ENCODE measurements around the gene KCNE3. TPM values are rescaled to one million over a fixed set of nuclear protein-coding genes. Genes with fewer than 3 reads are reported as not detected.

KCNE3 gene
- total and polyA plus RNA-seq, 11 donors, result 1.3 to 9.5 (median 2.3) TPM

GRCh38 chr11:74476536-74476935 lies 9.2 kb upstream of the KCNE3 start:
- intact Hi-C loops (cut with DNase I), result no loop called here
- Histone ChIP-seq H3K4me3 (no peak overlapping the region), H3K36me3 (no peaks in the 10 kb centered on the region), H3K27ac (no peak overlapping the region), H3K4me1 (peaks cover 0 to 13% (median 0%) of the 10 kb centered on the region in 12 donors), H3K27me3 (no peaks in the 10 kb centered on the region), H3K9me3 (no peaks in the 10 kb centered on the region)
- TF ChIP-seq, protein P1, sequence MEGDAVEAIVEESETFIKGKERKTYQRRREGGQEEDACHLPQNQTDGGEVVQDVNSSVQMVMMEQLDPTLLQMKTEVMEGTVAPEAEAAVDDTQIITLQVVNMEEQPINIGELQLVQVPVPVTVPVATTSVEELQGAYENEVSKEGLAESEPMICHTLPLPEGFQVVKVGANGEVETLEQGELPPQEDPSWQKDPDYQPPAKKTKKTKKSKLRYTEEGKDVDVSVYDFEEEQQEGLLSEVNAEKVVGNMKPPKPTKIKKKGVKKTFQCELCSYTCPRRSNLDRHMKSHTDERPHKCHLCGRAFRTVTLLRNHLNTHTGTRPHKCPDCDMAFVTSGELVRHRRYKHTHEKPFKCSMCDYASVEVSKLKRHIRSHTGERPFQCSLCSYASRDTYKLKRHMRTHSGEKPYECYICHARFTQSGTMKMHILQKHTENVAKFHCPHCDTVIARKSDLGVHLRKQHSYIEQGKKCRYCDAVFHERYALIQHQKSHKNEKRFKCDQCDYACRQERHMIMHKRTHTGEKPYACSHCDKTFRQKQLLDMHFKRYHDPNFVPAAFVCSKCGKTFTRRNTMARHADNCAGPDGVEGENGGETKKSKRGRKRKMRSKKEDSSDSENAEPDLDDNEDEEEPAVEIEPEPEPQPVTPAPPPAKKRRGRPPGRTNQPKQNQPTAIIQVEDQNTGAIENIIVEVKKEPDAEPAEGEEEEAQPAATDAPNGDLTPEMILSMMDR (IDR thresholded peaks at IDR 0.05), result no peak
- no peak for TF ChIP-seq POLR2A (IDR thresholded peaks at IDR 0.05)
- DNase-seq, result no peak
- no peak for ATAC-seq
- 76 to 88% (median 87%) methylated on average over 2 of the region's 2 CpGs for WGBS, 4 donors

DNA sequence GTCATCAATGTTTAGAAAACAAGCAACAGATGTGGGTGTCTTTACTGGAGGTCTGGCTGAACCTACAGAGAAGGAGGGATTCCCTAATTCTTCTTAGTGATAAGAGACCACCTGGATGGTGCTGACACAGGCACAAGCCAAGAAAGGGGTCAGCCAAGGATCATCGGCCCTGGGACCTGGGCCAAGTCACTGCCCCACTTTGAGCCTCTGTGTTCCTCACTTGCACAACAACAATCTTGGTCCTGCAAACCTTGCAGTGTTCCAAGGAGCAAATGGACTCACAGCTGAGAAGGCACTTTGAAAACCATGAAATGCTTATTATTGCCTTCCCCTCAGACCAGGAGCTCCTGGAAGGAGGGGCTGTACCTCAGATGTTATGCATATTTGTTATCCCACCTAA lies 7.0 kb upstream of the KCNE3 start:
- intact Hi-C loops (cut with DNase I), result no loop called here
- 0 to 17% (median 13%) methylated on average over 1 of the region's 1 CpG for WGBS, 4 donors
- TF ChIP-seq, protein P1 (IDR thresholded peaks at IDR 0.05), result no peak
- no peak for TF ChIP-seq POLR2A (IDR thresholded peaks at IDR 0.05)

GRCh38 chr11:74473382-74474173 lies 6.2 kb upstream of the KCNE3 start:
- no peaks in the 10 kb centered on the region for H3K9me3 ChIP-seq
- peaks cover 0 to 22% (median 0%) of the 10 kb centered on the region in 12 donors for H3K4me1 ChIP-seq
- 64 to 69% (median 68%) methylated on average over 10 of the region's 10 CpGs for WGBS, 4 donors
- ATAC-seq (peak in 3 of 4 donors; percentile 32 to 79 (median 34)), DNase-seq (no peak)
- TF ChIP-seq, protein P1 (IDR thresholded peaks at IDR 0.05), result no peak
- no peak for TF ChIP-seq POLR2A (IDR thresholded peaks at IDR 0.05)
- intact Hi-C loops (cut with DNase I), result no loop called here
- H3K36me3 ChIP-seq, result no peaks in the 10 kb centered on the region
- H3K27me3 ChIP-seq, result no peaks in the 10 kb centered on the region
- peak overlapping the region in 1 of 12 donors; percentile 32 for H3K27ac ChIP-seq
- H3K4me3 ChIP-seq, result no peak overlapping the region

More for the DNA sequence above, 7.0 kb upstream of the KCNE3 start:
- DNase-seq, result no peak
- H3K4me1 ChIP-seq, result peaks cover 0 to 14% (median 0%) of the 10 kb centered on the region in 12 donors
- H3K27ac ChIP-seq, result no peak overlapping the region
- peak in 1 of 4 donors; percentile 31 for ATAC-seq
- H3K27me3 ChIP-seq, result no peaks in the 10 kb centered on the region
- no peak overlapping the region for H3K4me3 ChIP-seq
- H3K9me3 ChIP-seq, result no peaks in the 10 kb centered on the region
- H3K36me3 ChIP-seq, result no peaks in the 10 kb centered on the region

- 65 to 74% (median 68%) methylated on average over 5 of the region's 5 CpGs for WGBS, 4 donors
- TF ChIP-seq, protein P1 (IDR thresholded peaks at IDR 0.05), result no peak
- TF ChIP-seq POLR2A (IDR thresholded peaks at IDR 0.05), result no peak
- DNase-seq, result no peak
- ATAC-seq, result no peak
- no peaks in the 10 kb centered on the region for H3K9me3 ChIP-seq
- no peak overlapping the region for H3K27ac ChIP-seq
- intact Hi-C loops (cut with DNase I), result no loop called here
- H3K27me3 ChIP-seq, result peaks cover 0 to 6% (median 0%) of the 10 kb centered on the region in 9 donors
- no peaks in the 10 kb centered on the region for H3K36me3 ChIP-seq
- peaks cover 0 to 36% (median 10%) of the 10 kb centered on the region in 12 donors for H3K4me1 ChIP-seq
- no peak overlapping the region for H3K4me3 ChIP-seq
These were observed 4.5 kb upstream of the KCNE3 start for GRCh38 chr11:74471668-74472429.
